HAP-1 (cell line): ENCODE measurements around the gene HLA-E.
"Not testable (repeated sequence)": the region's sequence is repeated elsewhere in the genome, so short reads cannot be mapped to it uniquely, and the experiment has no call there.

Experiments used
- DNase-seq, 2 experiments: peaks; one replicate each; pipeline ENCODE4 v3.0.0-alpha.2; 2016 to 2020; ENCODE audit warnings: low spot score in 2 of 2
- H3K27me3 ChIP-seq: fragments of 250-450 bp; sonication (Bioruptor Pico); 2 replicates; pipeline ENCODE4 v1.5.1; 2020; ENCODE audit warnings: low read depth, mild to moderate bottlenecking, moderate library complexity
- H3K36me3 ChIP-seq: fragments of 250-450 bp; sonication (Bioruptor Pico); replicated peaks from 2 replicates; pipeline ENCODE4 v1.5.1; 2020; ENCODE audit warnings: mild to moderate bottlenecking
- H3K4me1 ChIP-seq: fragments of 250-450 bp; sonication (Bioruptor Pico); 2 replicates; pipeline ENCODE4 v1.5.1; 2020; ENCODE audit warnings: mild to moderate bottlenecking
- H3K4me3 ChIP-seq: fragments of 250-450 bp; sonication (Bioruptor Pico); 2 replicates; pipeline ENCODE4 v1.5.1; 2020; ENCODE audit warnings: mild to moderate bottlenecking, moderate library complexity
- H3K9me3 ChIP-seq: fragments of 250-450 bp; sonication (Bioruptor Pico); 2 replicates; pipeline ENCODE4 v1.5.1; 2020; ENCODE audit warnings: mild to moderate bottlenecking, moderate library complexity
- in situ Hi-C: fragments of 300-500 bp; cut with MboI; formaldehyde crosslinking; loops from 3 replicates; pipeline ENCODE4 v1.14.3; 2020; ENCODE audit warnings: low sequenced_read_pairs, inconsistent platforms, mixed read lengths

HLA-E gene

GRCh38 chr6:30521952-30522351, 32.6 kb downstream of the HLA-E start:
- H3K4me1 ChIP-seq, DNase-seq, H3K4me3 ChIP-seq, in situ Hi-C loops, H3K36me3 ChIP-seq, H3K9me3 ChIP-seq: not testable (repeated sequence)
- peaks cover 13% of the 10 kb centered on the region for H3K27me3 ChIP-seq

DNA sequence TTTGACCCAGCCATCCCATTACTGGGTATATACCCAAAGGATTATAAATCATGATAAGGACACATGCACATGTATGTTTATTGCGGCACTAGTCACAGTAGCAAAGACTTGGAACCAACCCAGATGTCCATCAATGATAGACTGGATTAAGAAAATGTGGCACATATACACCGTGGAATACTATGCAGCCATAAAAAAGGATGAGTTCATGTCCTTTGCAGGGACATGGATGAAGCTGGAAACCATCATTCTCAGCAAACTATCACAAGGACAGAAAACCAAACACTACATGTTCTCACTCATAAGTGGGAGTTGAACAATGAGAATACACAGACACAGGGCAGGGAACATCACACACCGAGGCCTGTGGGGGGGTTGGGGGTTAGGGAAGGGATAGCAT, 37.1 kb downstream of the HLA-E start:
- H3K4me1 ChIP-seq, DNase-seq, H3K9me3 ChIP-seq, in situ Hi-C loops, H3K36me3 ChIP-seq, H3K4me3 ChIP-seq: not testable (repeated sequence)
- H3K27me3 ChIP-seq, result peaks cover 13% of the 10 kb centered on the region

DNA sequence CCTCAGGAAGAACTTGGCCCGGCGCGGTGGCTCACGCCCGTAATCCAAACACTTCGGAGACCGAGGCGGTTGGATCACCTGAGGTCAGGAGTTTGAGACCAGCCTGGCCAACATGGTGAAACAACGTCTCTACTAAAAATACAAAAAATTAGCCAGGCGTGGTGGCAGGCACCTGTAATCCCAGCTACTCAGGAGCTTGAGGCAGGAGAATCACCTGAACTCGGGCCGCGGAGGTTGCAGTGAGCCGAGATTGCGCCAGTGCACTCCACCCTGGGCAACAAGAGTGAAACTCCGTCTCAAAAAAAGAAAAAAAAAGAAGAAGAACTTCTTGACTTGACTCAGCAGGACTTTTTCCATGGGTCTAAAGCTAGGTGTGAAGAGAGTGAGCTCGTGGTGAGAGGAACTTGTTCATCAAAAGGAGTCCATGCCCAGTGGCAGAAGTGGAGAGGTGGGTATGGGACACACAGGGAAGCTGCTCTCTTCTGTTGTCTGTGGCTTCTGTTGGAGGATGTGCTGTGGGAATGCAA, 40.1 kb downstream of the HLA-E start:
- H3K9me3 ChIP-seq, DNase-seq, H3K4me3 ChIP-seq, H3K36me3 ChIP-seq, in situ Hi-C loops, H3K4me1 ChIP-seq, H3K27me3 ChIP-seq: not testable (repeated sequence)

DNA sequence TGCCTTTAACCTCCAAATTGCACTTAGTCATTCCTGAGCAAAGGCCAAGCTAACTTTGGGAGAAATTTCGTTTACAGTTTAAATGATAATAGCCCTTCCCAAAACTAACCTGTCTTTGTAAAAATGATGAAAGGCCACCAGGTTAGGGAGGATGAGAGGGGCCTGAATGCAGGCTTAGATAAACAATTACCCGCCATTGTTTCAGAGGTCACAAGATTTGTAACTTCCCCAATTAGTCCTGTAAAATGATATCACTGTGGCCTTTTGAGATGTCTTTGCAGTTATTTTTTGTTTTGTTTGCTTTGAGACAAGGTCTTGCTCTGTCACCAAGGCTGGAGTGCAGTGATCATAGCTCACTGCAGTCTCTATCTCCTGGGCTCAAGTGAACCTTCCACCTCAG, 40.7 kb downstream of the HLA-E start:
- Histone ChIP-seq H3K4me3 (no peak overlapping the region), H3K27me3 (no peaks in the 10 kb centered on the region), H3K9me3 (no peaks in the 10 kb centered on the region), H3K4me1 (no peaks in the 10 kb centered on the region), H3K36me3 (no peaks in the 10 kb centered on the region)
- in situ Hi-C loops, result no loop called here
- DNase-seq, result no peak

DNA sequence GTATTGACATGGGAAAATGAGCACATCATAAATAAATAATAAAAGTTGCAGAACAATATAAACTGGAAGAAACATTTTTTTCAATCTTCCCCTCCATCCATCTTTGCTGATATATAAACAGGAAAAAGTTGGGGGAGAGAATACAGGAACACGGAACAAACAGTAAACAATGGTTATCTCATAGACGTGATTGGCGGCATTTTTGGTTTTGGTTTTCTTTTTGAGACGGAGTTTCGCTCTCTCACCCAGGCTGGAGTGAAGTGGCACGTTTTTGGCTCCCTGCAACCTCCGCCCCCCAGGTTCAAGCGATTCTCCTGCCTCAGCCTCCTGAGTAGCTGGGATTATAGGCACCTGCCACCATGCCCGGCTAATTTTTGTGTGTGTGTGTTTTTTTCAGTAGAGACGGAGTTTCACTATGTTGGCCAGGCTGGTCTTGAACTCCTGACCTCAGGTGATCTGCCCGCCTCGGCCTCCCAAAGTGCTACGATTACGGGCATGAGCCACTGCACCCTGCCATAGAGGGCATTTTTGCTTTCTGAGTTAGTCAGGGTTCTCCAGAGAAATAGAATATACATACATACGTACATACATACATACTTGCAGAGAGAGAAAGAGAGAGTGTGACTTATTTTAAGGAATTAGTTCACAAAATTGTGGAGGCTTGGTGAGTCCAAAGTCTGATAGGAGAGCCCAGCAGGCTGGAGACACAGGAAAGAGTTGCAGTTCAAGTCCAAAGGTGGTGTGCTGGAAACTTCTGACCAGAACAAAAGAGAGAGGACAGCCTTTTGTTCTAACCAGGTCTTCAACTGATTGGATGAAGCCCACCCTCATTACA, 44.4 kb downstream of the HLA-E start:
- Histone ChIP-seq H3K4me3 (no peak overlapping the region), H3K4me1 (no peaks in the 10 kb centered on the region), H3K36me3 (no peaks in the 10 kb centered on the region), H3K9me3 (no peaks in the 10 kb centered on the region), H3K27me3 (no peaks in the 10 kb centered on the region)
- no peak for DNase-seq
- in situ Hi-C loops, result no loop called here

GRCh38 chr6:30537931-30538330, 48.6 kb downstream of the HLA-E start:
- Histone ChIP-seq H3K36me3 (no peaks in the 10 kb centered on the region), H3K9me3 (no peaks in the 10 kb centered on the region), H3K4me1 (no peaks in the 10 kb centered on the region; the same call in 1 of the 2 replicates), H3K4me3 (no peak overlapping the region), H3K27me3 (0 out of 2 replicates have a peak, but pooled peaks cover 3% of the 10 kb centered on the region)
- DNase-seq, result no peak
- in situ Hi-C loops, result no loop called here

DNA sequence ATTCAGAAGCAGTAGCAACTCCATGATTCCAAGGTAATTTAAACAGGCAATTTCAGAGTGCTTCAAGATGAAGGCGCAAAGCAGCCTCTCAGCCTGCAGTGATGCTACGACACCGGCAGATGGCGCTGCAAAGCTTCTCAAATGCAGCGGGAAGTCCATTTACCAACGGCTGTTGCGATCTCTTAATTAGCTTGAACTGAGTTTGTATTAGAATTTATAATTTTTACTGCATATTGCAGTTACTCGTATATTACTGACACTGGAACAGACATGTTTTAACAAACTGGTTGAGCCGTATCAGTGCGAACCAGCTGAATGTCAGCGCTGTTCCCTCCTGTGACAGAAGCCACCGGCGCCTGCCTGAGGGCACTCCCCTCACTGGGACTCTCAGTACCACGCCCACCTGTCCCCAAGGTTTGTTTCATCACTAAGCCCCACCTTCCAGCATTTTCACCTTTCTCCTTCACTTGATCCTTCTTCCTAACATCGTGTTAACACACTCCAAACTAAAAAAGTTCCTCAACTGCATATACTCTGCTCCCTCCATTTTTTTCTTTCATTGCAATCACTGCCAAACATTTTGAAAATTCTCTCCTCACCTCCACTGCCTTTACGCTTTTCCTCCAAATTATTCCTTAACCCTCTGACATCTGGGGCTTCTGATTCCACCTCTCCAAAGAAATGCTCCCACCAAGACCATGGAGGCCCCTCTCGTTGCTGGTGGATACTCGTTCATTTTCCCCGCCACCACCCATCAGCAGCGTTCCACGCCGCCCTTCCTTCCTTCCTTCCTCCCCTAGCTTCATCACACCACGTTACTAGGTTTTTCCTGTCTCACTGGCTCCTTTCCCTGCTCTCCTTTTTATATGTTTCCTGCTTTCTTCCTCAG, 52.5 kb downstream of the HLA-E start:
- 0 out of 2 replicates have a peak, but pooled peaks cover 3% of the 10 kb centered on the region for H3K27me3 ChIP-seq
- H3K4me3 ChIP-seq, result peak overlapping the region; percentile 16
- H3K4me1 ChIP-seq, result no peaks in the 10 kb centered on the region; the same call in 1 of the 2 replicates
- H3K36me3 ChIP-seq, result peaks cover 5% of the 10 kb centered on the region
- in situ Hi-C loops, result no loop called here
- peak; percentile 68 to 79 for DNase-seq
- H3K9me3 ChIP-seq, result no peaks in the 10 kb centered on the region

- Histone ChIP-seq H3K4me1 (no peaks in the 10 kb centered on the region; the same call in 1 of the 2 replicates), H3K4me3 (no peak overlapping the region), H3K9me3 (no peaks in the 10 kb centered on the region), H3K36me3 (peaks cover 5% of the 10 kb centered on the region), H3K27me3 (0 out of 2 replicates have a peak, but pooled peaks cover 3% of the 10 kb centered on the region)
- in situ Hi-C loops, result no loop called here
- no peak for DNase-seq
These were observed 53.1 kb downstream of the HLA-E start for GRCh38 chr6:30542404-30542725.

DNA sequence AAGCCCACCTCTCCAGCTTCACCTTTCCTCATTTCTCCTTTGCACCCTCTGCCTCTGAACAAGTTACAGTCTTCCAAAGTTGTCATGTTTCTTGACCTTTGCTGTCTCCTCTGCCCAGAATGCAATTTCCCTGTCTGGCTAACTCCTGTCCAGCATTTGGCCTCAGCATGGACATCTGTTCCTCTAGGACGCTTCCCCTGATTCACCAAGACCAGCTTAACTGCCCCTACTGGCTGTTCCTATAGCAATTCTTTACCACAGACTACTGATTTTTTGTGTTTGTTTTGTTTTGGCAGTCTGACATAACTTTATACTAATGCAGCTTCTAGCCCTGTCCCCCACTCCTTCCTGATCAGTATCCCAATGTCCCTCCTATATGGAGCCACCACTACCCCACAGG, 53.6 kb downstream of the HLA-E start:
- in situ Hi-C loops, result no loop called here
- Histone ChIP-seq H3K4me1 (no peaks in the 10 kb centered on the region; the same call in 1 of the 2 replicates), H3K9me3 (no peaks in the 10 kb centered on the region), H3K36me3 (peaks cover 8% of the 10 kb centered on the region), H3K27me3 (0 out of 2 replicates have a peak, but pooled peaks cover 3% of the 10 kb centered on the region), H3K4me3 (no peak overlapping the region)
- DNase-seq, result no peak
